IMR-90 (cell line): ENCODE data around the gene CDKL1. TPM values are rescaled to one million over a fixed set of nuclear protein-coding genes. Genes with fewer than 3 reads are reported as not detected.

Source experiments
- ATAC-seq: fragments of 200-7000 bp; cut with Tn5 transposase; 2 replicates; pipeline ENCODE4 v1.9.1; 2020; ENCODE audit warnings: low read depth, mild to moderate bottlenecking, moderate library complexity
- BruUV-seq: library from RNA; stranded (reverse); fragments of 400-500 nt; replicated peaks from 2 replicates; lab custom pipeline; 2021; lab: Mats Ljungman, UMichigan
- CTCF ChIA-PET: fragments of 300-600 bp; formaldehyde crosslinking; extraction: SDS; loops from one replicate; lab custom pipeline; 2021; ENCODE audit warnings: antibody characterized with exemption; lab: Yijun Ruan, JAX
- POLR2A ChIA-PET: fragments of 300-600 bp; sonication (Branson Sonifier 250); formaldehyde crosslinking; loops from one replicate; lab custom pipeline; 2022; ENCODE audit warnings: antibody characterized with exemption; ENCODE audit not compliant: unreplicated experiment; lab: Charles Lee
- DNase-seq: peaks from one replicate; pipeline ENCODE4 v3.0.0; 2013
- H2AFZ ChIP-seq: replicated peaks from 2 replicates; pipeline ENCODE3; 2013; ENCODE audit warnings: low read length, mild to moderate bottlenecking; ENCODE audit not compliant: poor library complexity
- H2AK5ac ChIP-seq: 2 replicates; pipeline ENCODE4 v1.6.1; 2013; ENCODE audit warnings: low read depth, low read length, inconsistent platforms
- H2AK9ac ChIP-seq: replicated peaks from 2 replicates; pipeline ENCODE3; 2013; ENCODE audit warnings: mild to moderate bottlenecking, low read depth, low read length, moderate library complexity; ENCODE audit not compliant: poor library complexity
- H2BK120ac ChIP-seq: 2 replicates; pipeline ENCODE4 v1.6.1; 2013; ENCODE audit warnings: low read depth, low read length, inconsistent platforms
- H2BK15ac ChIP-seq: 3 replicates; pipeline ENCODE4 v1.6.1; 2013; ENCODE audit warnings: low read depth, low read length, inconsistent platforms
- H2BK20ac ChIP-seq: 2 replicates; pipeline ENCODE4 v1.6.1; 2013; ENCODE audit warnings: low read depth, mild to moderate bottlenecking, inconsistent platforms, low read length, moderate library complexity
- H2BK5ac ChIP-seq: 2 replicates; pipeline ENCODE4 v1.6.1; 2013; ENCODE audit warnings: mild to moderate bottlenecking, low read depth, low read length, inconsistent platforms; ENCODE audit not compliant: poor library complexity, severe bottlenecking
- H3K14ac ChIP-seq: replicated peaks from 2 replicates; pipeline ENCODE4 v1.6.1; 2013; ENCODE audit warnings: low read depth, low read length, inconsistent platforms
- H3K18ac ChIP-seq: 2 replicates; pipeline ENCODE4 v1.6.1; 2013; ENCODE audit warnings: low read depth, low read length, control low read depth
- H3K23ac ChIP-seq: 2 replicates; pipeline ENCODE4 v1.6.1; 2013; ENCODE audit warnings: low read depth, low read length, inconsistent platforms
- H3K27ac ChIP-seq: 2 replicates; pipeline ENCODE4 v1.5.1; 2013; ENCODE audit warnings: mild to moderate bottlenecking, control low read depth, low read length; ENCODE audit not compliant: insufficient read depth
- H3K27me3 ChIP-seq: 2 replicates; pipeline ENCODE4 v1.6.1; 2013; ENCODE audit warnings: low read length; ENCODE audit not compliant: control insufficient read depth, insufficient read depth
- H3K36me3 ChIP-seq: 2 replicates; pipeline ENCODE4 v1.6.1; 2013; ENCODE audit warnings: low read length, mixed read lengths; ENCODE audit not compliant: control insufficient read depth, insufficient read depth
- H3K4ac ChIP-seq: 2 replicates; pipeline ENCODE4 v1.6.1; 2013; ENCODE audit warnings: low read depth, low read length, inconsistent platforms
- H3K4me1 ChIP-seq: 2 replicates; pipeline ENCODE4 v1.6.1; 2013; ENCODE audit warnings: low read length, mixed read lengths; ENCODE audit not compliant: control insufficient read depth, insufficient read depth
- H3K4me2 ChIP-seq: 2 replicates; pipeline ENCODE4 v1.6.1; 2013; ENCODE audit warnings: low read depth, mild to moderate bottlenecking, control low read depth, low read length, moderate library complexity
- H3K4me3 ChIP-seq: 2 replicates; pipeline ENCODE4 v1.5.1; 2013; ENCODE audit warnings: low read depth, mild to moderate bottlenecking, control low read depth, low read length, moderate library complexity; ENCODE audit not compliant: insufficient read depth
- H3K56ac ChIP-seq: 2 replicates; pipeline ENCODE4 v1.6.1; 2013; ENCODE audit warnings: low read length, inconsistent platforms; ENCODE audit not compliant: insufficient read depth; ENCODE audit errors: extremely low read depth
- H3K79me1 ChIP-seq, 2 experiments: 2 replicates each; pipeline ENCODE4 v1.6.1; 2013; ENCODE audit warnings: low read length in 2 of 2, inconsistent platforms in 1 of 2, low read depth in 1 of 2
- H3K9ac ChIP-seq: 2 replicates; pipeline ENCODE4 v1.6.1; 2013; ENCODE audit warnings: low read depth, low read length, control low read depth
- H3K9me1 ChIP-seq: 2 replicates; pipeline ENCODE4 v1.6.1; 2013; ENCODE audit warnings: low read length, inconsistent platforms; ENCODE audit not compliant: insufficient read depth
- H3K9me3 ChIP-seq: 2 replicates; pipeline ENCODE4 v1.6.1; 2013; ENCODE audit warnings: low read length; ENCODE audit not compliant: control insufficient read depth, insufficient read depth
- H4K20me1 ChIP-seq: 2 replicates; pipeline ENCODE4 v1.6.1; 2013; ENCODE audit warnings: low read length, inconsistent platforms; ENCODE audit not compliant: insufficient read depth
- H4K5ac ChIP-seq: 2 replicates; pipeline ENCODE4 v1.6.1; 2013; ENCODE audit warnings: mild to moderate bottlenecking, low read depth, low read length, control low read depth
- H4K8ac ChIP-seq, 2 experiments: 2 replicates each; pipeline ENCODE4 v1.6.1; 2013; ENCODE audit warnings: low read depth in 2 of 2, low read length in 2 of 2, control low read depth in 1 of 2, inconsistent platforms in 1 of 2
- H4K91ac ChIP-seq: 2 replicates; pipeline ENCODE4 v1.6.1; 2013; ENCODE audit warnings: low read depth, low read length, inconsistent platforms; ENCODE audit not compliant: insufficient read depth
- CEBPB ChIP-seq: IDR thresholded peaks from 2 replicates; pipeline ENCODE4 v1.6.1; 2012; ENCODE audit warnings: low read depth, low read length, improper control_type of control experiment
- CTCF ChIP-seq: conservative IDR thresholded peaks from 2 replicates; pipeline ENCODE4 v1.5.1; 2012; ENCODE audit warnings: mild to moderate bottlenecking, low read depth, low read length, improper control_type of control experiment
- ELK1 ChIP-seq: fragments of 150-350 bp; IDR thresholded peaks from 2 replicates; pipeline ENCODE4 v1.6.1; 2016; ENCODE audit warnings: low read depth, mild to moderate bottlenecking, low read length, moderate library complexity, borderline replicate concordance
- MXI1 ChIP-seq: IDR thresholded peaks from 2 replicates; pipeline ENCODE4 v1.6.1; 2012; ENCODE audit warnings: low read depth, mild to moderate bottlenecking, low read length, moderate library complexity, borderline replicate concordance
- POLR2A ChIP-seq: IDR thresholded peaks from 2 replicates; pipeline ENCODE4 v1.6.1; 2012; ENCODE audit warnings: mild to moderate bottlenecking, low read depth, low read length
- RFX5 ChIP-seq: IDR thresholded peaks from 2 replicates; pipeline ENCODE4 v1.8.0; 2012; ENCODE audit warnings: low read depth, mild to moderate bottlenecking, low read length, moderate library complexity
- WGBS, 2 experiments: methylation state at CpG; one replicate each; pipeline versions ENCODE4 v1.1.5 to v1.1.7; 2013; ENCODE audit warnings: missing lambda C conversion rate in 2 of 2; ENCODE audit not compliant: insufficient read length in 1 of 2; ENCODE audit errors: extremely low coverage in 2 of 2; 5-methylcytosine and 5-hydroxymethylcytosine counted together
- dilution Hi-C: fragments of 300-500 bp; cut with HindIII; formaldehyde crosslinking; loops from one replicate; pipeline ENCODE4 v1.14.3; 2018; ENCODE audit warnings: low sequenced_read_pairs; ENCODE audit not compliant: unreplicated experiment
- in situ Hi-C: fragments of 300-500 bp; cut with MboI; formaldehyde crosslinking; loops from 3 replicates; pipeline ENCODE4 v1.14.3; 2019; ENCODE audit warnings: low sequenced_read_pairs, inconsistent platforms, mixed read lengths
- intact Hi-C: fragments of 100-400 bp; cut with micrococcal nuclease; formaldehyde crosslinking; loops from 2 replicates; pipeline ENCODE4 v1.10.0; 2022
- polyA plus RNA-seq, 3 experiments: library from polyadenylated mRNA; depleted of rRNA; stranded (reverse); fragments of >200 nt; gene quantifications; 2 replicates each; pipeline ENCODE4 v1.2.3, GENCODE V29; 2012; ENCODE audit warnings: low replicate concordance in 1 of 3
- total RNA-seq: library from RNA; depleted of rRNA; stranded (reverse); fragments of >200 nt; gene quantifications from 2 replicates; pipeline ENCODE4 v1.2.3, GENCODE V29; 2012

The CDKL1 gene
- total and polyA plus RNA-seq, 2 of the 4 experiments (the other 2 are of a cell fraction), result 1.9 to 3.8 TPM

- ATAC-seq, result no peak
- in situ Hi-C loops, result no loop called here
Measured at GRCh38 chr14:50357124-50357523, 39.6 kb downstream of the CDKL1 start.

More at GRCh38 chr14:50357124-50357523, 39.6 kb downstream of the CDKL1 start:
- Histone ChIP-seq H2BK120ac (no peak overlapping the region), H2BK5ac (no peak overlapping the region), H3K9me3 (no peaks in the 10 kb centered on the region), H3K4me1 (no peaks in the 10 kb centered on the region), H3K56ac (no peak overlapping the region), H3K14ac (no peak overlapping the region), H3K9me1 (no peaks in the 10 kb centered on the region), H4K8ac (no peak overlapping the region), H3K4ac (no peak overlapping the region), H2BK15ac (no peak overlapping the region), H3K23ac (no peak overlapping the region), H4K91ac (no peak overlapping the region), H2AK9ac (peak overlapping the region; percentile 5), H3K79me1 (no peaks in the 10 kb centered on the region), H4K20me1 (no peaks in the 10 kb centered on the region), H3K4me3 (no peak overlapping the region), H3K27me3 (no peaks in the 10 kb centered on the region), H2AFZ (no peak overlapping the region), H3K36me3 (0 out of 2 replicates have a peak, but pooled peaks cover 3% of the 10 kb centered on the region), H3K18ac (no peak overlapping the region), H3K4me2 (no peak overlapping the region), H2AK5ac (no peak overlapping the region), H3K27ac (no peak overlapping the region), H3K9ac (no peak overlapping the region), H2BK20ac (no peak overlapping the region), H4K5ac (no peak overlapping the region)
- DNase-seq, result no peak
- CTCF ChIA-PET, result interaction anchor here (0.6 kb wide), 1 partner anchor 50 kb away, joined by 6 read pairs; no protein-coding TSS in a partner anchor
- intact Hi-C loops (no loop called here), dilution Hi-C loops (no loop called here)
- no CpG with 5 or more reads among the region's 6 CpGs for WGBS, 2 experiments
- BruUV-seq, result no TSS peak
- POLR2A ChIA-PET, result no interaction called here
- TF ChIP-seq ELK1, result no peak
- no peak for TF ChIP-seq MXI1
- TF ChIP-seq RFX5, result no peak
- TF ChIP-seq CEBPB, result no peak
- no peak for TF ChIP-seq POLR2A
- TF ChIP-seq CTCF, result no peak
